ENCODE results near the gene COG5.

GRCh38 chr7:107570298-107570697 is 6.6 kb upstream of the COG5 start:
- no peak for TF ChIP-seq CTCF (IDR thresholded peaks at IDR 0.05)
- no peak for TF ChIP-seq POLR2A (IDR thresholded peaks at IDR 0.05)

All from adrenal gland (tissue), 5 donors.